ENCODE results near the gene NPTXR. TPM values are rescaled to one million over a fixed set of nuclear protein-coding genes. Genes with fewer than 3 reads are reported as not detected.

Gene NPTXR
- total RNA-seq, 1 experiment from 2014 or later, result 12.8 TPM

- POLR2A ChIA-PET, result no interaction called here
- TF ChIP-seq ATF3 (IDR thresholded peaks at IDR 0.05) (no peak), CTCF (IDR thresholded peaks at IDR 0.05 in 2 of 3, conservative IDR thresholded peaks at IDR 0.05 in 1 of 3; ENCODE audit: borderline replicate concordance in 1 of 3, insufficient read depth in 1 of 3, low read depth in 2 of 3, low read length in 2 of 3) (no peak), YY1 (IDR thresholded peaks at IDR 0.05; ENCODE audit: extremely low read depth, insufficient replicate concordance, low read depth, low read length) (no peak), SRF (IDR thresholded peaks at IDR 0.05; ENCODE audit: low read depth) (no peak), FOSL1 (IDR thresholded peaks at IDR 0.05; ENCODE audit: low read depth) (no peak), MAX (IDR thresholded peaks at IDR 0.05) (no peak)
Observed at GRCh38 chr22:38826386-38826785, 17.4 kb downstream of the NPTXR start.

GRCh38 chr22:38824585-38824984 lies 19.2 kb downstream of the NPTXR start:
- no peaks in the 10 kb centered on the region for H3K4me1 ChIP-seq (ENCODE audit: control insufficient read depth in 1 of 2, insufficient read depth in 2 of 2, low read length in 2 of 2)
- ChIA-PET RAD21 (ENCODE audit: low non-redundant PET in 1 of 2, low total read pairs in 2 of 2, uncharacterized antibody in 2 of 2, unreplicated experiment in 2 of 2) (no interaction called here), CTCF (no interaction called here), POLR2A (no interaction called here)
- H3K4me3 ChIP-seq (replicated peaks in 1 of 2; ENCODE audit: low read depth in 1 of 2, low read length in 2 of 2), result no peak overlapping the region
- peak; percentile 92 for ATAC-seq
- H4K20me1 ChIP-seq (ENCODE audit: insufficient read depth), result no peaks in the 10 kb centered on the region
- H3K4me2 ChIP-seq (ENCODE audit: low read length), result no peak overlapping the region
- H3K9me3 ChIP-seq (ENCODE audit: control insufficient read depth in 1 of 2, insufficient read depth in 1 of 2, low read depth in 1 of 2, low read length in 2 of 2), result no peaks in the 10 kb centered on the region
- no peaks in the 10 kb centered on the region; the same call in 1 of the 2 replicates for H3K27me3 ChIP-seq (ENCODE audit: insufficient read depth, low read length)
- no peaks in the 10 kb centered on the region for H3K79me2 ChIP-seq (ENCODE audit: insufficient read depth, low read length)
- no peak for DNase-seq (ENCODE audit: low read depth, low spot score)
- TF ChIP-seq CBX3 (IDR thresholded peaks at IDR 0.05; ENCODE audit: low read depth), result no peak
- TF ChIP-seq REST (IDR thresholded peaks at IDR 0.05; ENCODE audit: low read depth), result peak; percentile 94
- peak; percentile 17; the same call in 1 of the 2 replicates for TF ChIP-seq RAD21 (IDR thresholded peaks at IDR 0.05; ENCODE audit: low read depth)
- TF ChIP-seq SIN3A (IDR thresholded peaks at IDR 0.05; ENCODE audit: low read depth), result no peak
- peak in 2 of 3 experiments; percentile 57 to 76; a peak in 4 of 6 replicates for TF ChIP-seq CTCF (IDR thresholded peaks at IDR 0.05 in 2 of 3, conservative IDR thresholded peaks at IDR 0.05 in 1 of 3; ENCODE audit: borderline replicate concordance in 1 of 3, insufficient read depth in 1 of 3, low read depth in 2 of 3, low read length in 2 of 3)
- H3K27ac ChIP-seq (ENCODE audit: low read depth, low read length), result no peak overlapping the region
- no peak overlapping the region for H3K9ac ChIP-seq (ENCODE audit: low read length)
- H3K9me2 ChIP-seq (ENCODE audit: insufficient read depth), result no peaks in the 10 kb centered on the region
- intact Hi-C loops (cut with micrococcal nuclease), result no loop called here
- no peak overlapping the region for H2AFZ ChIP-seq (ENCODE audit: low read depth, low read length, poor library complexity, severe bottlenecking)
- H3K36me3 ChIP-seq (ENCODE audit: control insufficient read depth in 1 of 2, insufficient read depth in 2 of 2, low read length in 2 of 2), result no peaks in the 10 kb centered on the region
- BruUV-seq (replicated peaks), result no TSS peak

More at GRCh38 chr22:38826386-38826785, 17.4 kb downstream of the NPTXR start:
- ChIA-PET CTCF (no interaction called here), RAD21 (ENCODE audit: low non-redundant PET in 1 of 2, low total read pairs in 2 of 2, uncharacterized antibody in 2 of 2, unreplicated experiment in 2 of 2) (no interaction called here)
- Histone ChIP-seq H3K4me3 (replicated peaks in 1 of 2; ENCODE audit: low read depth in 1 of 2, low read length in 2 of 2) (no peak overlapping the region), H3K27me3 (ENCODE audit: insufficient read depth, low read length) (no peaks in the 10 kb centered on the region), H3K79me2 (ENCODE audit: insufficient read depth, low read length) (no peaks in the 10 kb centered on the region), H3K4me1 (ENCODE audit: control insufficient read depth in 1 of 2, insufficient read depth in 2 of 2, low read length in 2 of 2) (peaks cover 2 to 8% of the 10 kb centered on the region in 2 experiments), H3K9ac (ENCODE audit: low read length) (no peak overlapping the region), H3K9me3 (ENCODE audit: control insufficient read depth in 1 of 2, insufficient read depth in 1 of 2, low read depth in 1 of 2, low read length in 2 of 2) (no peaks in the 10 kb centered on the region), H3K27ac (ENCODE audit: low read depth, low read length) (no peak overlapping the region), H2AFZ (ENCODE audit: low read depth, low read length, poor library complexity, severe bottlenecking) (no peak overlapping the region), H4K20me1 (ENCODE audit: insufficient read depth) (no peaks in the 10 kb centered on the region), H3K36me3 (ENCODE audit: control insufficient read depth in 1 of 2, insufficient read depth in 2 of 2, low read length in 2 of 2) (no peaks in the 10 kb centered on the region), H3K9me2 (ENCODE audit: insufficient read depth) (no peaks in the 10 kb centered on the region), H3K4me2 (ENCODE audit: low read length) (no peak overlapping the region)
- ATAC-seq (no peak), DNase-seq (ENCODE audit: low read depth, low spot score) (no peak)
- no TSS peak for BruUV-seq (replicated peaks)
- intact Hi-C loops (cut with micrococcal nuclease), result no loop called here

Measured in HCT116 (cell line).